ENCODE measurements around the gene NGLY1. TPM values are rescaled to one million over a fixed set of nuclear protein-coding genes. Genes with fewer than 3 reads are reported as not detected.

The NGLY1 gene
- total RNA-seq, 1 donor from 2014 or later = 16.3 TPM

- Histone ChIP-seq H3K4me1 (peaks cover 0 to 7% of the 10 kb centered on the region in 2 donors), H3K36me3 (no peaks in the 10 kb centered on the region), H3K27ac (peak overlapping the region; percentile 83 to 89), H3K9me3 (no peaks in the 10 kb centered on the region), H3K27me3 (no peaks in the 10 kb centered on the region), H3K4me3 (peak overlapping the region; percentile 85 to 88)
- intact Hi-C loops (cut with DNase I) = loop anchor here (2.0 to 10.0 kb wide), 2 partner anchors 119 to 321 kb away; partner anchors contain the start of gene TOP2B
- DNase-seq (ENCODE audit: low spot score in 2 of 2) = peak in 1 of 2 donors; percentile 10
- TF ChIP-seq, protein P1, sequence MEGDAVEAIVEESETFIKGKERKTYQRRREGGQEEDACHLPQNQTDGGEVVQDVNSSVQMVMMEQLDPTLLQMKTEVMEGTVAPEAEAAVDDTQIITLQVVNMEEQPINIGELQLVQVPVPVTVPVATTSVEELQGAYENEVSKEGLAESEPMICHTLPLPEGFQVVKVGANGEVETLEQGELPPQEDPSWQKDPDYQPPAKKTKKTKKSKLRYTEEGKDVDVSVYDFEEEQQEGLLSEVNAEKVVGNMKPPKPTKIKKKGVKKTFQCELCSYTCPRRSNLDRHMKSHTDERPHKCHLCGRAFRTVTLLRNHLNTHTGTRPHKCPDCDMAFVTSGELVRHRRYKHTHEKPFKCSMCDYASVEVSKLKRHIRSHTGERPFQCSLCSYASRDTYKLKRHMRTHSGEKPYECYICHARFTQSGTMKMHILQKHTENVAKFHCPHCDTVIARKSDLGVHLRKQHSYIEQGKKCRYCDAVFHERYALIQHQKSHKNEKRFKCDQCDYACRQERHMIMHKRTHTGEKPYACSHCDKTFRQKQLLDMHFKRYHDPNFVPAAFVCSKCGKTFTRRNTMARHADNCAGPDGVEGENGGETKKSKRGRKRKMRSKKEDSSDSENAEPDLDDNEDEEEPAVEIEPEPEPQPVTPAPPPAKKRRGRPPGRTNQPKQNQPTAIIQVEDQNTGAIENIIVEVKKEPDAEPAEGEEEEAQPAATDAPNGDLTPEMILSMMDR (IDR thresholded peaks at IDR 0.05) = peak in 1 of 3 experiments; percentile 2
Observed at GRCh38 chr3:25783661-25784512, 644 bp upstream of the NGLY1 start.

DNA sequence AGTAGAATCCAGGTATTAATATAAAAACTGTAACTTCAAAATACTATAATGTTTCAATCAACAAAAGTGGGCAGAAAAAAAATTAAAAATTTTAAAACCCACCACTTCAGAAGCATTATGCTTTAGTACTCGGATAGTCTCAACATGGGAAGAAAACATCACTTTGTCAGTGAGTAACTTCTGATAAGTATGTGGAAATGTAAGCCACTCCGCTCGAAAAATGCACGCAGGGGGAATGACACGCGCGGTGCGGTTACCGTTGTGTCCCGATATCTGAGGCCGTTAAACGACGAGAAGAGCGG lies 656 bp downstream of the NGLY1 start:
- H3K36me3 ChIP-seq = peaks cover under 1 to 5% of the 10 kb centered on the region in 2 donors
- intact Hi-C loops (cut with DNase I) = loop anchor here (2.0 to 10.0 kb wide), 2 partner anchors 118 to 322 kb away; partner anchors contain the start of gene TOP2B
- no peaks in the 10 kb centered on the region for H3K27me3 ChIP-seq
- peak overlapping the region; percentile 85 to 88 for H3K4me3 ChIP-seq
- no peaks in the 10 kb centered on the region for H3K9me3 ChIP-seq
- no peak for DNase-seq (ENCODE audit: low spot score in 2 of 2)
- H3K4me1 ChIP-seq = peaks cover 0 to 6% of the 10 kb centered on the region in 2 donors
- H3K27ac ChIP-seq = peak overlapping the region; percentile 83 to 89
- TF ChIP-seq, protein P1 (IDR thresholded peaks at IDR 0.05) = no peak

- Histone ChIP-seq H3K27ac (peak overlapping the region in 1 of 2 donors; percentile 83), H3K27me3 (no peaks in the 10 kb centered on the region), H3K9me3 (no peaks in the 10 kb centered on the region), H3K4me1 (peaks cover 0 to 6% of the 10 kb centered on the region in 2 donors), H3K36me3 (peaks cover 3 to 11% of the 10 kb centered on the region in 2 donors), H3K4me3 (peak overlapping the region; percentile 85 to 88)
- DNase-seq (ENCODE audit: low spot score in 2 of 2) = no peak
- TF ChIP-seq, protein P1 (IDR thresholded peaks at IDR 0.05) = no peak
- intact Hi-C loops (cut with DNase I) = loop anchor here (2.0 to 10.0 kb wide), 2 partner anchors 117 to 323 kb away; partner anchors contain the start of gene TOP2B
Observed at GRCh38 chr3:25781758-25782594, 1.3 kb downstream of the NGLY1 start.

DNA sequence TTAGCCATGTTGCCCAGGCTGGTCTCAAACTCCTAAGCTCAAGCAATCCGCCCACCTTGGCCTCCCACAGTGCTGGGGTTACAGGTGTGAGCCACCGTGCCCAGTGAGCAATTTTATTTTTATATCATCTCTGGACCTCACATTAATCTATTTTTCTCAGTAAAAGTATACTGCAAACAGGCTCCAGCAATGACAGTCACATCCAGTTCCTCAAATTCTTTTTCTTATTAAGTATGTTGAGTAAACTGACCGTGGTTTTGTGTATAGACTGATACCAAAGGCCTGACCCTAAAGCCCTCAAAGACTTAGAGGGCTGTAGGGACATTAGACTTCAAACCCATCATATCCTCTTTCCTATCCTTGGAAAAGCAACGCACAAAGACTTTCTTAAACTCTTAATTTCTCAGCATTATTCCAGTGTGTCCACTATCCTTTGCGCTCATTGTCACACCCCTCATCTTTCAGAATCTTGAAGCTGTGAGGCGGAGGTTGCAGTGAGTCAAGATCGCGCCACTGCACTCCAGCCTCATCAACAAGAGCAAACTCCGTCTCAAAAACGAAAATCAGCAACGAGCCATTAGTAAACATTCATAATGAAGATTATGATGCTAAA lies 2.0 kb downstream of the NGLY1 start:
- TF ChIP-seq, protein P1 (IDR thresholded peaks at IDR 0.05) = no peak
- Histone ChIP-seq H3K27ac (no peak overlapping the region), H3K4me1 (peaks cover 0 to 6% of the 10 kb centered on the region in 2 donors), H3K27me3 (no peaks in the 10 kb centered on the region), H3K36me3 (peaks cover 11 to 19% of the 10 kb centered on the region in 2 donors), H3K4me3 (peak overlapping the region in 1 of 2 donors; percentile 88), H3K9me3 (no peaks in the 10 kb centered on the region)
- intact Hi-C loops (cut with DNase I) = loop anchor here (10.0 kb wide), 1 partner anchor 324 kb away; no protein-coding TSS in a partner anchor
- no peak for DNase-seq (ENCODE audit: low spot score in 2 of 2)

DNA sequence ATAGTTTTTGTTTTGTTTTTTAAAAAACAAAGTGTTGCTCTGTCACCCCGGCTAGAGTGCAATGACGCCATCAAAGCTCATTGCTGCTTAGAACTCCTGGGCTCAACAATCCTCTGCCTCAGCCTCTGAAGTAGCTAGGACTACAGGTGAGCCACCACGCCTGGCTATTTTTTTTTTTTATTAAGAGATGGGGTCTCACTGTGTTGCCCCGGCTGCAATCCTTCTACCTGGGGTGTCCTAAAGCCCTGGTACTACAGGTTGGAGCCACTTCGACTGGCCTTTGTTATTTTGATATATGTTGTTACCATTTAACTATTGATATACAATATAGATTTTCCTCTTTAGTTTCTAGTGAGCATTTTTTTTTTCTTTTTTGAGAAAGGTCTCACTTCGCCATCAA lies 2.6 kb downstream of the NGLY1 start:
- TF ChIP-seq, protein P1 (IDR thresholded peaks at IDR 0.05) = no peak
- Histone ChIP-seq H3K4me3 (no peak overlapping the region), H3K4me1 (peaks cover 0 to 6% of the 10 kb centered on the region in 2 donors), H3K36me3 (peaks cover 11 to 22% of the 10 kb centered on the region in 2 donors), H3K27me3 (no peaks in the 10 kb centered on the region), H3K9me3 (no peaks in the 10 kb centered on the region), H3K27ac (no peak overlapping the region)
- intact Hi-C loops (cut with DNase I) = loop anchor here (10.0 kb wide), 1 partner anchor 324 kb away; no protein-coding TSS in a partner anchor
- no peak for DNase-seq (ENCODE audit: low spot score in 2 of 2)
